Activated CD8-positive, alpha-beta T cell treated with anti-CD3 and anti-CD28 coated beads for 36 hours (primary cell): ENCODE results near the gene TTPAL. TPM values are rescaled to one million over a fixed set of nuclear protein-coding genes. Genes with fewer than 3 reads are reported as not detected.

ENCODE experiments used
- ATAC-seq: fragments of 200-7000 bp; cut with Tn5 transposase; one replicate; pipeline ENCODE4 v1.10.0; 2021; ENCODE audit warnings: mild to moderate bottlenecking, moderate library complexity
- CTCF ChIA-PET: fragments of 350-600 bp; sonication (Branson Sonifier 250); formaldehyde crosslinking; loops from one replicate; lab custom pipeline; 2021; ENCODE audit warnings: antibody characterized with exemption; lab: Charles Lee
- POLR2A ChIA-PET: fragments of 350-600 bp; sonication (Branson Sonifier 250); formaldehyde crosslinking; loops from one replicate; lab custom pipeline; 2021; ENCODE audit warnings: antibody characterized with exemption; lab: Charles Lee
- DNase-seq: peaks from one replicate; pipeline ENCODE4 v3.0.0-alpha.2; 2020
- H3K27ac Mint-ChIP-seq: one replicate; pipeline ENCODE4 v1.8.0; 2021; ENCODE audit warnings: mild to moderate bottlenecking, mixed read lengths
- H3K27me3 Mint-ChIP-seq: one replicate; pipeline ENCODE4 v1.8.0; 2021; ENCODE audit warnings: mixed read lengths
- H3K36me3 Mint-ChIP-seq: one replicate; pipeline ENCODE4 v1.8.0; 2021; ENCODE audit warnings: low read depth, mixed read lengths
- H3K4me1 Mint-ChIP-seq: one replicate; pipeline ENCODE4 v1.8.0; 2021; ENCODE audit warnings: low read depth, mixed read lengths
- H3K4me3 Mint-ChIP-seq: one replicate; pipeline ENCODE4 v1.8.0; 2021; ENCODE audit warnings: mild to moderate bottlenecking, moderate library complexity, mixed read lengths
- H3K9me3 Mint-ChIP-seq: one replicate; pipeline ENCODE4 v1.8.0; 2021; ENCODE audit warnings: mixed read lengths
- intact Hi-C: fragments of 100-400 bp; cut with micrococcal nuclease; formaldehyde crosslinking; loops from one replicate; pipeline ENCODE4 v1.10.0; 2022
- total RNA-seq, 2 experiments: library from RNA; stranded (reverse); gene quantifications; one replicate each; pipeline ENCODE4 v1.2.3, GENCODE V29; 2021
- TF ChIP-seq, protein P1 (sequence below): fragments of 200-600 bp; IDR thresholded peaks from one replicate; pipeline ENCODE4 v1.8.0; 2022; ENCODE audit warnings: antibody characterized with exemption, mild to moderate bottlenecking

Gene TTPAL
- total RNA-seq, 2 experiments from 2014 or later: 15.2 to 19.5 TPM

DNA sequence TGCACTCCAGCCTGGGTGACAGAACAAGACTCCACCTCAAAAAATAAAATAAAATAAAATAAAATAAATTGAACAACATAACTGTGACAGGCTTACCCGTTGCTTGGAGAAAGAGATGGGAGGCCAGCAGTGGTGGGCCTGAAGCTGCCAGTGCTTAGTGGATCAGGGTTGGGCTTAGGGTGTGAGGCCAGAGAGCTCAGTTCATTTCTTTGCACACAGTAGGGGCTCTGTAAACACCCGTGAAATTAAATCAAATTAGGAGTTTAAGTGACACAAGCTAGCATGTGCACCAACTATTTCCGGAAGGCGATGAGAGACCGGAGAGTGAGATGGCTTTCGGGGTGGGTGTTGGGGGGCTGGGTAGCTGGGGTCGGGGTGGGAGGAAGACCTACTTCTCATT lies 25.8 kb upstream of the TTPAL start:
- Mint-ChIP-seq H3K27ac (no peak overlapping the region), H3K27me3 (no peaks in the 10 kb centered on the region), H3K4me3 (no peak overlapping the region), H3K9me3 (no peaks in the 10 kb centered on the region), H3K36me3 (no peaks in the 10 kb centered on the region), H3K4me1 (no peaks in the 10 kb centered on the region)
- CTCF ChIA-PET: interaction anchor here (1.0 kb wide), 1 partner anchor 11 kb away, joined by 4 read pairs; no protein-coding TSS in a partner anchor
- intact Hi-C loops: loop anchor here (5.0 kb wide), 1 partner anchor 63 kb away; no protein-coding TSS in a partner anchor
- no peak for DNase-seq
- ATAC-seq: no peak
- POLR2A ChIA-PET: no interaction called here
- TF ChIP-seq, protein P1, sequence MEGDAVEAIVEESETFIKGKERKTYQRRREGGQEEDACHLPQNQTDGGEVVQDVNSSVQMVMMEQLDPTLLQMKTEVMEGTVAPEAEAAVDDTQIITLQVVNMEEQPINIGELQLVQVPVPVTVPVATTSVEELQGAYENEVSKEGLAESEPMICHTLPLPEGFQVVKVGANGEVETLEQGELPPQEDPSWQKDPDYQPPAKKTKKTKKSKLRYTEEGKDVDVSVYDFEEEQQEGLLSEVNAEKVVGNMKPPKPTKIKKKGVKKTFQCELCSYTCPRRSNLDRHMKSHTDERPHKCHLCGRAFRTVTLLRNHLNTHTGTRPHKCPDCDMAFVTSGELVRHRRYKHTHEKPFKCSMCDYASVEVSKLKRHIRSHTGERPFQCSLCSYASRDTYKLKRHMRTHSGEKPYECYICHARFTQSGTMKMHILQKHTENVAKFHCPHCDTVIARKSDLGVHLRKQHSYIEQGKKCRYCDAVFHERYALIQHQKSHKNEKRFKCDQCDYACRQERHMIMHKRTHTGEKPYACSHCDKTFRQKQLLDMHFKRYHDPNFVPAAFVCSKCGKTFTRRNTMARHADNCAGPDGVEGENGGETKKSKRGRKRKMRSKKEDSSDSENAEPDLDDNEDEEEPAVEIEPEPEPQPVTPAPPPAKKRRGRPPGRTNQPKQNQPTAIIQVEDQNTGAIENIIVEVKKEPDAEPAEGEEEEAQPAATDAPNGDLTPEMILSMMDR: no peak

DNA sequence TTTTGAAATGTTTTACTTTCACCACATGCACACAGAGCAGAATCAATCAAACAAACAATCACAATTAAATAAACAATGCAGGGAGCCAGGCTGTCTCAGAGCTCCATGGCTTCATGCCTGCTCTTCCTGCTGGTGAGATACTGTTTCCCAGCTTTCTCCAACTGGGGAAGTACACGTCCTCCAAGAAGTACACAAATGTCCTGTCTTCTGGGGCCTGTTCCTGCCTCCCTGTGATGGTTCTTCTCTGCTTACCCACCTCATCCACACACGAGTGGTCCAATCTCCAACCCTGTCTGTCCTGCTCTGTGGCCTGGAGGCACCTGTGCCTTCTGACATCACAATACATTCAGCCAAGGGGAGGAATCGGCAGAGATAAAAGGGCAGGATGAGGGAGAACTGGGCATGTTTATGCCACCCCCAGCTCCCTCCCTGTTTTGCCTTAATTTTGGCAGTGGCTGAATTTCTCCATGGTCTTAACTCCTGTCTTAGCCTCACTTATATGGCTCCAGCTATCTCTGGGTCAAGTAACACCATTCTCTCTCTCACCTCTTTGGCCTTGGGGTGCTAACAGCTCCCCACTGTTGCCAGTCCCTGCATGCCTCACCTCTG lies 25.3 kb upstream of the TTPAL start:
- no peak for ATAC-seq
- Mint-ChIP-seq H3K4me1 (no peaks in the 10 kb centered on the region), H3K36me3 (no peaks in the 10 kb centered on the region), H3K27me3 (no peaks in the 10 kb centered on the region), H3K4me3 (no peak overlapping the region), H3K27ac (no peak overlapping the region), H3K9me3 (no peaks in the 10 kb centered on the region)
- CTCF ChIA-PET: interaction anchor here (1.0 kb wide), 1 partner anchor 11 kb away, joined by 4 read pairs; no protein-coding TSS in a partner anchor
- DNase-seq: no peak
- TF ChIP-seq, protein P1: no peak
- intact Hi-C loops: no loop called here
- POLR2A ChIA-PET: no interaction called here

DNA sequence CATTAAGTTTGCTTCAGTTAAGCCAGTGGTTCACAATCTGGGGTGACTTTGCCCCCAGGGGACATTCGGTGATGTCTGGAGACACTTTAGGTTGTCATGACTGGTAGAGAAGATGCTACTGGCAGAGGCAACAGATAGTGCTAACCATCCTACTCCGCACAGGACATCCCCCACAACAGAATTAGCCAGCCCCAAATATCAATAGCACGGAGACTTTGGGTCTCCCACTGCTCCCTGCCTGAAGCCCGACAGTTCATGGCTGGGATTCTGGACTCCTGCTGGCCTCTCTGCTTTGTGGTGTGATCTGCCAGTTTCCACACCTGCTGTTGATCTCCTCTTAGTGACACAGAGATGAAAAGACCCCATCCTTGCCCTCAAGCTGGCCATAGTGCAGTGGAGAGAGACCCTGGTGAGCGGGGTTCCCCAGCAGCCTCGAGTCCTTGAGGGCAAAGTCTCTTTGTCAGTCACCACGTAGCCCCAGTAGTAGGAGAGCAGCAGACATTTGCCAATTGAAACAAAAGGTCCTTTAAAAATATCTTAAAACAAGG lies 24.7 kb upstream of the TTPAL start:
- H3K27me3 Mint-ChIP-seq: no peaks in the 10 kb centered on the region
- H3K4me1 Mint-ChIP-seq: no peaks in the 10 kb centered on the region
- no peaks in the 10 kb centered on the region for H3K36me3 Mint-ChIP-seq
- ATAC-seq (no peak), DNase-seq (no peak)
- ChIA-PET CTCF (no interaction called here), POLR2A (no interaction called here)
- H3K27ac Mint-ChIP-seq: no peak overlapping the region
- intact Hi-C loops: no loop called here
- no peaks in the 10 kb centered on the region for H3K9me3 Mint-ChIP-seq
- H3K4me3 Mint-ChIP-seq: no peak overlapping the region
- TF ChIP-seq, protein P1: no peak

DNA sequence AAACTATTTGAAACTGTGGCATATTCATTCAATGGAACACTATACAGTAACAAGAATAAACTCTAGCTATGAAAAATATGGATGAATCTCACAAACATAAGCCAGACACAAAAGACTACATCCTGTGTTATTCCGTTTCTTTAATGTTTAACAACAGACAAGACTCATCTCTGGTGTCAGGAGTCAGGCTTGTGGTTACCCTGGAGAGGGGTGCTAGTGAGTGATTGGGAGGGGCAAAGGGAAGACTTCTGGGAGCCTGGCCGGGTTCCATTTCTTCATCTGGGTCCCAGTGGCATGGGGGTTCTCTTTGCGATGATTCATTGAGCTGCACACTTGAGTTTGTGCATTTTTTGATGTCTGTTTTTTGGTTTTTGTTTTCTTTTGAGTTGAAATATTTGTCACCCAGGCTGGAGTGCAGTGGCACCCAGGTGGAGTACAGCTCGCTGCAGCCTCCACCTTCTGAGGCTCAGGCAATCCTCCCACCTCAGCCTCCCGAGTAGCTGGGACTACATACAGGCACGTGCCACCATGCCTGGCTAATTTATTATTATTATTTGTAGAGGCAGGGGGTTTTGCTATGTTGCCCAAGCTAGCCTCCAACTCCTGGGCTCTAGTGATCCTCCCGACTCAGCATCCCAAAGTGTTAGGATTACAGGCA lies 21.2 kb upstream of the TTPAL start:
- POLR2A ChIA-PET: no interaction called here
- ATAC-seq (no peak), DNase-seq (no peak)
- Mint-ChIP-seq H3K27me3 (no peaks in the 10 kb centered on the region), H3K4me3 (no peak overlapping the region), H3K9me3 (no peaks in the 10 kb centered on the region), H3K27ac (no peak overlapping the region), H3K36me3 (no peaks in the 10 kb centered on the region), H3K4me1 (no peaks in the 10 kb centered on the region)
- intact Hi-C loops: no loop called here
- TF ChIP-seq, protein P1: no peak
- CTCF ChIA-PET: no interaction called here

DNA sequence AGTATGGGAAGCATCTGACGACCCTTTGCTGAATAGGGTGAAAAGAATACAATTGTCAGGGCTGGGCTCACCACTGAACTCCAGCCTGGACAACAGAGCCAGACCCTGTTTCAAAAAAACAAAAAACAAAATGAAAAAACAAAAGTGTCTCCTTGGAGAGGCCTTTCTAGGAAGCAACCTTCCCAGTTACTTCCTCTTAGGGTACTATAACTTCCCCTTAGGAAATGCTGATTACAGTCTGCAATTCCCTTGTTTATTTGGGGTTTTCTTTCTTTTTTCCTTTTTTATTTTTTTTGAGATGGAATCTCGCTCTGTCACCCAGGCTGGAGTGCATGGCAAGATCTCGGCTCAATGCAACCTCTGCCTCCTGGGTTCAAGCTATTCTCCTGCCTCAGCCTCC lies 20.5 kb upstream of the TTPAL start:
- Mint-ChIP-seq H3K27me3 (no peaks in the 10 kb centered on the region), H3K4me1 (no peaks in the 10 kb centered on the region), H3K36me3 (no peaks in the 10 kb centered on the region), H3K27ac (no peak overlapping the region), H3K9me3 (no peaks in the 10 kb centered on the region), H3K4me3 (no peak overlapping the region)
- intact Hi-C loops: no loop called here
- TF ChIP-seq, protein P1: no peak
- ChIA-PET POLR2A (no interaction called here), CTCF (no interaction called here)
- ATAC-seq (no peak), DNase-seq (no peak)
